GM19099 (cell line): ENCODE data around the gene ITGB1.

ENCODE experiments used
- POLR2A ChIP-seq: IDR thresholded peaks from 3 replicates; pipeline ENCODE4 v1.6.1; 2011; ENCODE audit warnings: low read depth; ENCODE audit not compliant: insufficient read length; ENCODE audit errors: extremely low read depth

The ITGB1 gene

DNA sequence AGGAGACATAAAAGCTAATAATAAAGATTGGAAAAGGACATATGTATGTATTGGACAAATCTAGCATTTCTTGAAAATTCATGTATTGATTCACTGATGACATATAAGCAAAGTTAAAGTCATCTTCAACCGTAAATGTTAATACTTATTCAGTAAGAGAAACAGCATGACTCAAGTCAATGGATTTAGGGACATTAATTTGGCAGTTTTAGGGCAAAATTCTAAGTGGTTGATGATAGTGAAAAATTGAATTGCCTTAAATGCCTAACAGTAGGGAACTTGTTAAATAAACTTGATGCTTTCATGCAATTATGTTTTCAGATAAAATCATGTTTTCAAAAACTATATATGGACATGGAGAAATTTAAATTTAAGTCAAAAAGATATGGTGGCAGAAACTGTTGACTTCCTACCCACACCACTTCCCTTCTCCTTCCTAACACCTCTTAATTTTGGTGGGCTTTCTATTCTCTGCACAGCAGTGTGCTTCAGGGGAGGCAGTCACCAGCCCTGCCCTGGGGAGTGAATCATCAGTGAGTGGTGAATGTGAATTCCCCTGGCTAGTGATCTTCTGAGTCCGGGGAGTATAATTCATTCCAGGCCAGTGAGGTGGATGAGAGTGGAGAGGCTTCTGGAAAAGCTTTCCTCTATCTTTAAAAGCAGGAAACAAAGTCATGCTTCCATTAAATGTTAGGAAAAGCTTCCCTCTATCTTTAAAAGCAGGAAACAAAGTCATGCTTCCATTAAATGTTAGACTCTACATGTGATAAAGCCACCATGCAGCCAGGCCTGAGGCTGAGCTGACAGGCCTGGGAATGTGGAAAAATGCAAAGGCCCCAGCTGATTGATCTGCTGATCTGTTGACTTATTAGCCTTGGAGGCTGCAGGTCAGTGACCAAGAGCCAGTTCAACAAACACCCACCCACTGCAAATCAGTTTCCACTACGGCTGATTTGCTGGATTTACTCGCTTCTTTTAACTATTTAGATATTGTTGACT lies 25.2 kb upstream of the ITGB1 start:
- TF ChIP-seq POLR2A: no peak

GRCh38 chr10:32982293-32982709 lies 24.3 kb upstream of the ITGB1 start:
- TF ChIP-seq POLR2A: no peak

GRCh38 chr10:32981760-32982159 lies 23.7 kb upstream of the ITGB1 start:
- no peak for TF ChIP-seq POLR2A

GRCh38 chr10:32980558-32981468 lies 22.8 kb upstream of the ITGB1 start:
- TF ChIP-seq POLR2A: peak; percentile 44

DNA sequence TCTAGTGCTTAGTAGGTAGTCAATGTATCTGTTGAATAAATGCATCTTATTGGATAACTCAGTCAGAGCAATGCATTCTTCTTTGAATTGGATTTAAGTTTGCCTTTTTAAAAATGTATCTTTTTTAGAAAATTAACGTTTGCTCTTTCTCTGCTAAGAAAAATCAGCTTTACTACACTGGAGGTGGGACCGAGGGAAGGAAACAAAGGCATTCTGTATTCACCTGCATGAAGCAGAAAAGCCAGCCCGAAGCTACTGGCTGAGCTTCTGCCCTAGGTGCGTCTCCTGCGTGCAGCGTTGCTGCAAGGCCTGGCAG lies 22.2 kb upstream of the ITGB1 start:
- no peak for TF ChIP-seq POLR2A

DNA sequence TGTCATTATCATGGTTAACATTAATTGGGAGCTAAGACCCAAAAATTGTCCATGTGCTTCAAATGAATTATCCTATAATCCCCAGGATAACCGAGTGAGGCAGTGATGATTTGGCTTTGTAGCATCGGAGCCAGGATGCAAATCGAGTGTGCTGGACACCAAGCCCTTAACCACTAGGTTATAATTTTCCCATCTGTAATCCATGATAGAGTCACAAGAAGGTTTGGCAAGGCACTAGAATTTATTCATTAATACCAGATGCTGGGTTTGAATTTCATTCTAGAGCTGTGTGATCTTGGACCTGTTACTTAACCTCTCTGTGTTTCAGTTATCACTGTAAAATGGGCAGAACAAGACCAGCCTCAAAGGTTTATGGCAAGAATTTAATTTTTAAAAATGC lies 21.0 kb upstream of the ITGB1 start:
- no peak for TF ChIP-seq POLR2A

- TF ChIP-seq POLR2A: no peak
Observed at GRCh38 chr10:32976338-32976737, 18.3 kb upstream of the ITGB1 start.

DNA sequence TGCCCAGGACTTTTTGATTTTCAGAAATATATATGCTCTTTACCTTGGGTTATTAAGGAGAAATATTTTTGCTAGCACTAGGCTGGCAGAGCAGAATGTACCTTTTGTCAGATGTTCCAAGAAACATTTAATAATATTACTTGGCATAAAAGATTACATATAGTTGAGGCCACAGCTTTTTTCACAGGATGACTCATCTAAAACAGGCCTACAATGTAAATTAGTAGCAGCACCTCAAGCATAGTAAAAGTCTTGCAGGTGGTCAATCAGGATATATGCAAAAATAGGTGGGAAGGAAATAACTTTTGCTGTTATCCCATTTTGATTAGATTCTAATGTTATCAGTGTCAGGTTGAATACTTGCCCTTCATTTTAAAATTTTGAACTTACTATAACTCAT lies 14.9 kb upstream of the ITGB1 start:
- no peak for TF ChIP-seq POLR2A

- TF ChIP-seq POLR2A: no peak
Observed at GRCh38 chr10:32972460-32972859, 14.4 kb upstream of the ITGB1 start.

- no peak for TF ChIP-seq POLR2A
Observed at GRCh38 chr10:32971536-32972091, 13.6 kb upstream of the ITGB1 start.

DNA sequence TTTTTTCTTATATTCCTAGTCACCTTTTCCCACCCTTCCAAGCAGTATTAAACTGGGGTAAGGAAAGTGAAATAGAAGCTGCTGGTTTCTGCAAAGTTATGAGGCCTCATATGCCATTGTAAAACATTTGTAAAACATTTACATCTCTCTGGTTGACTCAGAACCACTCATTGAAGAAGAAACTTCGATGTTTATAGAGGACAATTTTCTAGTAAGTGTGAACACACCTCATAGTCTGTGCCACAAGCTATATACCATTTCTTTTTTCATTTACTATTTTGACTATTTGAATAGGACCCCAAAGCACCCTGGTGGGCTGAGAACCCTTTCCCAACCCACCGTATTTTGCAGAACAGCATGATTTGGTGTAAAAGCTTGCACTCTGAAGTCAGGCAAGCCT lies 12.9 kb upstream of the ITGB1 start:
- no peak for TF ChIP-seq POLR2A

DNA sequence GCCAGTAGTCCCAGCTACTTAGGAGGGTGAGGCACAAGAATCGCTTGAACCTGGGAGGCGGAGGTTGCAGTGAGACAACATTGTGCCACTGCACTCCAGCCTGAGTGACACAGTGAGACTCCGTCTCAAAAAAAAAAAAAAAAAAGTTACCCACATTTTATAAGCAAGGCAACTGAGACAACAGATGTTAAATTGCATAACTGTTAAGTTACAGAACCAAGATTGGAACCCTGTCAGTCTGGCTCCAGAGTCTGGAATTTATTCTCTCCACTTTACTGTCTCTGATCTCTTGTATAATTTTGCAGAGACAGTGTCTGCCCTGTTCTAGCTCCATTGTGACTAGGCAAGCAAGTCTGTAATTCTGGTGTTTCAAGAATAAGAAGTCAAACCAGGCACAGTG lies 6.2 kb upstream of the ITGB1 start:
- TF ChIP-seq POLR2A: no peak

- TF ChIP-seq POLR2A: no peak
Observed at GRCh38 chr10:32963096-32963495, 5.1 kb upstream of the ITGB1 start.

GRCh38 chr10:32962521-32962920 lies 4.5 kb upstream of the ITGB1 start:
- TF ChIP-seq POLR2A: no peak

- TF ChIP-seq POLR2A: no peak
Observed at GRCh38 chr10:32961895-32962369, 3.9 kb upstream of the ITGB1 start.
